H9 (cell line): ENCODE data around the gene HSD3B1. TPM values are rescaled to one million over a fixed set of nuclear protein-coding genes. Genes with fewer than 3 reads are reported as not detected.
"Not testable (repeated sequence)": the region's sequence is repeated elsewhere in the genome, so short reads cannot be mapped to it uniquely, and the experiment has no call there.

ENCODE experiments used
- DNase-seq: peaks from one replicate; pipeline ENCODE4 v3.0.0-alpha.2; 2017
- H2AFZ ChIP-seq: one replicate; pipeline ENCODE4 v1.6.1; 2013; ENCODE audit warnings: mild to moderate bottlenecking, low read length, control low read depth, moderate library complexity
- H2AK5ac ChIP-seq: 2 replicates; pipeline ENCODE4 v1.6.1; 2013; ENCODE audit warnings: low read length, control low read depth, mixed read lengths; ENCODE audit not compliant: insufficient read length
- H2BK120ac ChIP-seq: one replicate; pipeline ENCODE4 v1.6.1; 2013; ENCODE audit warnings: low read depth, mild to moderate bottlenecking, low read length, control low read depth, inconsistent platforms; ENCODE audit not compliant: poor library complexity, severe bottlenecking
- H2BK12ac ChIP-seq: 2 replicates; pipeline ENCODE4 v1.6.1; 2013; ENCODE audit warnings: low read length, control low read depth, mixed read lengths, low read depth; ENCODE audit not compliant: insufficient read length
- H2BK15ac ChIP-seq: 2 replicates; pipeline ENCODE4 v1.6.1; 2013; ENCODE audit warnings: low read depth, low read length, control low read depth
- H2BK20ac ChIP-seq: one replicate; pipeline ENCODE4 v1.6.1; 2013; ENCODE audit warnings: low read depth, mild to moderate bottlenecking, low read length, control low read depth, inconsistent platforms; ENCODE audit not compliant: poor library complexity, severe bottlenecking
- H2BK5ac ChIP-seq: 2 replicates; pipeline ENCODE4 v1.6.1; 2013; ENCODE audit warnings: low read length, control low read depth, mixed read lengths; ENCODE audit not compliant: insufficient read length
- H3K14ac ChIP-seq: 2 replicates; pipeline ENCODE4 v1.6.1; 2013; ENCODE audit warnings: low read length, control low read depth; ENCODE audit not compliant: insufficient read depth
- H3K18ac ChIP-seq: 2 replicates; pipeline ENCODE4 v1.6.1; 2013; ENCODE audit warnings: low read depth, mild to moderate bottlenecking, mixed read lengths, low read length, control low read depth; ENCODE audit not compliant: insufficient read length
- H3K23ac ChIP-seq: 2 replicates; pipeline ENCODE4 v1.6.1; 2013; ENCODE audit warnings: low read length, control low read depth, mixed read lengths, low read depth; ENCODE audit not compliant: insufficient read length
- H3K23me2 ChIP-seq: 2 replicates; pipeline ENCODE4 v1.6.1; 2013; ENCODE audit warnings: low read depth, mild to moderate bottlenecking, mixed read lengths, low read length, control low read depth; ENCODE audit not compliant: insufficient read length, poor library complexity, severe bottlenecking
- H3K27ac ChIP-seq: 2 replicates; pipeline ENCODE4 v1.5.1; 2013; ENCODE audit warnings: low read length, control low read depth, mixed read lengths, low read depth; ENCODE audit not compliant: insufficient read length
- H3K27me3 ChIP-seq: 2 replicates; pipeline ENCODE4 v1.6.1; 2013; ENCODE audit warnings: low read length, control low read depth, inconsistent platforms; ENCODE audit not compliant: insufficient read depth
- H3K4ac ChIP-seq: 2 replicates; pipeline ENCODE4 v1.6.1; 2013; ENCODE audit warnings: low read depth, mild to moderate bottlenecking, control low read depth, inconsistent platforms, low read length, moderate library complexity
- H3K4me1 ChIP-seq: 2 replicates; pipeline ENCODE4 v1.6.1; 2013; ENCODE audit warnings: low read length, control low read depth, inconsistent platforms; ENCODE audit not compliant: insufficient read depth
- H3K4me2 ChIP-seq: 2 replicates; pipeline ENCODE4 v1.6.1; 2013; ENCODE audit warnings: low read length, control low read depth, mixed read lengths; ENCODE audit not compliant: insufficient read length, insufficient read depth
- H3K56ac ChIP-seq: 2 replicates; pipeline ENCODE4 v1.6.1; 2013; ENCODE audit warnings: low read depth, mild to moderate bottlenecking, mixed read lengths, low read length, control low read depth; ENCODE audit not compliant: insufficient read length
- H3K79me1 ChIP-seq: 2 replicates; pipeline ENCODE4 v1.6.1; 2013; ENCODE audit warnings: low read depth, mild to moderate bottlenecking, moderate library complexity, low read length, control low read depth, inconsistent platforms; ENCODE audit not compliant: insufficient read depth, poor library complexity, severe bottlenecking
- H3K79me2 ChIP-seq: 2 replicates; pipeline ENCODE4 v1.6.1; 2013; ENCODE audit warnings: low read length, control low read depth, inconsistent platforms; ENCODE audit not compliant: insufficient read depth
- H3K9ac ChIP-seq: 2 replicates; pipeline ENCODE4 v1.6.1; 2013; ENCODE audit warnings: low read length, control low read depth, mixed read lengths; ENCODE audit not compliant: insufficient read length; ENCODE audit errors: extremely low read depth
- H3K9me3 ChIP-seq: one replicate; pipeline ENCODE4 v1.6.1; 2013; ENCODE audit warnings: low read depth, low read length, inconsistent platforms; ENCODE audit not compliant: control insufficient read depth
- H3T11ph ChIP-seq: one replicate; pipeline ENCODE4 v1.6.1; 2013; ENCODE audit warnings: mild to moderate bottlenecking, low read length, control low read depth, inconsistent platforms
- H4K20me1 ChIP-seq: one replicate; pipeline ENCODE4 v1.6.1; 2013; ENCODE audit not compliant: control insufficient read depth, insufficient read length, insufficient read depth
- H4K5ac ChIP-seq: 2 replicates; pipeline ENCODE4 v1.6.1; 2013; ENCODE audit warnings: low read depth, mild to moderate bottlenecking, mixed read lengths, low read length, control low read depth; ENCODE audit not compliant: insufficient read length
- H4K8ac ChIP-seq: replicated peaks from 2 replicates; pipeline ENCODE4 v1.6.1; 2013; ENCODE audit warnings: low read length, control low read depth, mixed read lengths, low read depth; ENCODE audit not compliant: insufficient read length
- H4K91ac ChIP-seq: 2 replicates; pipeline ENCODE4 v1.6.1; 2013; ENCODE audit warnings: low read depth, mild to moderate bottlenecking, moderate library complexity, mixed read lengths, low read length, control low read depth; ENCODE audit not compliant: insufficient read length
- H3K27ac Mint-ChIP-seq, 3 experiments: 2 replicates in 2 of 3; 3 replicates in 1 of 3; pipeline ENCODE4 v1.8.0; 2020 to 2021; ENCODE audit warnings: mixed read lengths in 3 of 3, mild to moderate bottlenecking in 1 of 3, moderate library complexity in 1 of 3
- H3K27me3 Mint-ChIP-seq: 2 replicates; pipeline ENCODE4 v1.8.0; 2021; ENCODE audit warnings: low read depth, mild to moderate bottlenecking, moderate library complexity, mixed read lengths
- H3K36me3 Mint-ChIP-seq, 3 experiments: 2 replicates in 2 of 3; 3 replicates in 1 of 3; pipeline ENCODE4 v1.8.0; 2020 to 2021; ENCODE audit warnings: low read depth in 3 of 3, mixed read lengths in 3 of 3; ENCODE audit not compliant: insufficient read depth in 1 of 3
- H3K4me1 Mint-ChIP-seq, 2 experiments: 2 replicates each; pipeline ENCODE4 v1.8.0; 2020; ENCODE audit warnings: mixed read lengths in 2 of 2
- H3K4me3 Mint-ChIP-seq, 2 experiments: 2 replicates in 1 of 2; 3 replicates in 1 of 2; pipeline ENCODE4 v1.8.0; 2020 to 2021; ENCODE audit warnings: mild to moderate bottlenecking in 2 of 2, mixed read lengths in 2 of 2, moderate library complexity in 1 of 2
- H3K9me3 Mint-ChIP-seq, 2 experiments: 2 replicates in 1 of 2; 3 replicates in 1 of 2; pipeline ENCODE4 v1.8.0; 2020; ENCODE audit warnings: mild to moderate bottlenecking in 2 of 2, mixed read lengths in 2 of 2, moderate library complexity in 1 of 2
- WGBS: extraction: QIAGEN DNeasy Blood & Tissue Kit; methylation state at CpG from one replicate; pipeline ENCODE4 v1.1.7; 2013; ENCODE audit warnings: missing lambda C conversion rate, low lambda C conversion rate, mixed read lengths; ENCODE audit not compliant: insufficient read length; ENCODE audit errors: extremely low coverage; 5-methylcytosine and 5-hydroxymethylcytosine counted together
- total RNA-seq: library from RNA; stranded (reverse); gene quantifications from 2 replicates; pipeline ENCODE4 v1.2.1, GENCODE V29; 2021
- TF ChIP-seq, protein P1 (sequence below): fragments of 200-600 bp; sonication (generic); conservative IDR thresholded peaks from 3 replicates; pipeline ENCODE4 v1.8.0; 2021; ENCODE audit warnings: antibody characterized with exemption, mild to moderate bottlenecking

The HSD3B1 gene
- total RNA-seq, 1 experiment from 2014 or later: not detected

DNA sequence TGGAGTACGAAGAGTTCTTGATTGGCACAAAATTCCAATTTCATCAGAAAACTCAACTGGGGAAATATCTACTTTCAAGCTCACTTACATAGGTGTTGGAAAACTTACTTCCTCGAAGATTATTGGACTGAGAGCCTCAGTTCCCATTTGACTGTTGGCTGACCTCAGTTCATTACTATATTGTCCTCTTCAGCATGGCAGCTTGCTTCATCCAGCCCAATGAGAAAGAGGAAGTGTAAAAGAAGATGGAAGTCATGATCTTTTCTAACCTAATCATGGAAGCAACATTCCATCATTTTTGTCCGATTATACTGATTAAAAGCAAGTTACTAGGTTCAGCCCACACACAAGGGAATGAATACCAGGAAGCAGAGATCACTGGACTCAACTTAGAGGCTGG, 49.4 kb downstream of the HSD3B1 start:
- no peaks in the 10 kb centered on the region for H4K20me1 ChIP-seq
- TF ChIP-seq, protein P1, sequence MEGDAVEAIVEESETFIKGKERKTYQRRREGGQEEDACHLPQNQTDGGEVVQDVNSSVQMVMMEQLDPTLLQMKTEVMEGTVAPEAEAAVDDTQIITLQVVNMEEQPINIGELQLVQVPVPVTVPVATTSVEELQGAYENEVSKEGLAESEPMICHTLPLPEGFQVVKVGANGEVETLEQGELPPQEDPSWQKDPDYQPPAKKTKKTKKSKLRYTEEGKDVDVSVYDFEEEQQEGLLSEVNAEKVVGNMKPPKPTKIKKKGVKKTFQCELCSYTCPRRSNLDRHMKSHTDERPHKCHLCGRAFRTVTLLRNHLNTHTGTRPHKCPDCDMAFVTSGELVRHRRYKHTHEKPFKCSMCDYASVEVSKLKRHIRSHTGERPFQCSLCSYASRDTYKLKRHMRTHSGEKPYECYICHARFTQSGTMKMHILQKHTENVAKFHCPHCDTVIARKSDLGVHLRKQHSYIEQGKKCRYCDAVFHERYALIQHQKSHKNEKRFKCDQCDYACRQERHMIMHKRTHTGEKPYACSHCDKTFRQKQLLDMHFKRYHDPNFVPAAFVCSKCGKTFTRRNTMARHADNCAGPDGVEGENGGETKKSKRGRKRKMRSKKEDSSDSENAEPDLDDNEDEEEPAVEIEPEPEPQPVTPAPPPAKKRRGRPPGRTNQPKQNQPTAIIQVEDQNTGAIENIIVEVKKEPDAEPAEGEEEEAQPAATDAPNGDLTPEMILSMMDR: no peak
- H2AFZ ChIP-seq: no peak overlapping the region
- DNase-seq: no peak
- no peak overlapping the region for H2BK120ac ChIP-seq
- no peaks in the 10 kb centered on the region for H3K36me3 Mint-ChIP-seq
- H3K27ac Mint-ChIP-seq: no peak overlapping the region
- H3K14ac ChIP-seq: no peak overlapping the region
- no peaks in the 10 kb centered on the region for H3K23me2 ChIP-seq
- H2BK20ac ChIP-seq: no peak overlapping the region
- H3K18ac ChIP-seq: no peak overlapping the region
- H3K23ac ChIP-seq: no peak overlapping the region
- no peak overlapping the region for H3K4me2 ChIP-seq
- H3K9me3 Mint-ChIP-seq: no peaks in the 10 kb centered on the region
- no peak overlapping the region for H3K4me3 Mint-ChIP-seq
- no peak overlapping the region for H2BK5ac ChIP-seq
- no peak overlapping the region for H3K56ac ChIP-seq
- H3K79me1 ChIP-seq: no peaks in the 10 kb centered on the region
- H4K8ac ChIP-seq: no peak overlapping the region
- no peaks in the 10 kb centered on the region for H3K79me2 ChIP-seq
- H3K4me1 Mint-ChIP-seq: peaks cover 3 to 6% of the 10 kb centered on the region in 2 experiments; a peak in 1 of 4 replicates
- H3K27me3 ChIP-seq: no peaks in the 10 kb centered on the region
- no peak overlapping the region for H3K9ac ChIP-seq
- no CpG with 5 or more reads among the region's 3 CpGs for WGBS
- no peak overlapping the region for H2BK12ac ChIP-seq
- H2BK15ac ChIP-seq: no peak overlapping the region
- H3K4me1 ChIP-seq: no peaks in the 10 kb centered on the region
- no peak overlapping the region for H3T11ph ChIP-seq
- no peak overlapping the region for H3K4ac ChIP-seq
- no peak overlapping the region for H4K91ac ChIP-seq
- H3K27ac ChIP-seq: no peak overlapping the region
- no peak overlapping the region for H2AK5ac ChIP-seq
- H3K27me3 Mint-ChIP-seq: no peaks in the 10 kb centered on the region
- H4K5ac ChIP-seq: no peak overlapping the region
- no peaks in the 10 kb centered on the region for H3K9me3 ChIP-seq

DNA sequence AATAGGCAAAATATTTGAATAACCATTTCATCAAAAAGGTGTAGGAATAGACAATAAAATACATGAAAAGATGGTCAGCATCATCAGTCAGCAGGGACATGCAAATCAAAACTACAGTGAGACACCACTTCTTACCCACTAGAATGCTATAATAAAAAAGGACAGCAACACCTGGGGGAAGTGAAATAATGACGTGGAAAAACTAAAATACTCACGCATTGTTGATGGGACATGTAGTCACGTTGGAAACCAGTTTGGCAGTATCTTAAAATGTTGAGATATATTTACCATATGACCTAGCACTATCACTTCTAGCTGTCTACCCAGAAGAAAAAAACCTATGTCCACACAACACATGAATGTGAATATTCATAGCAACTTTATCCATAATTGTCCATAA, 53.4 kb downstream of the HSD3B1 start:
- not testable (repeated sequence) for DNase-seq, H3K56ac ChIP-seq, H3K4me1 ChIP-seq, H2BK12ac ChIP-seq, H3K27ac ChIP-seq, H3K4ac ChIP-seq, H2BK15ac ChIP-seq, H2BK20ac ChIP-seq, H2AK5ac ChIP-seq, H3K27me3 ChIP-seq, H3K18ac ChIP-seq, H3K23ac ChIP-seq, H3K4me2 ChIP-seq, H3K9me3 ChIP-seq, H3K36me3 Mint-ChIP-seq, H3K9ac ChIP-seq, H2BK5ac ChIP-seq, H3K79me1 ChIP-seq, H2BK120ac ChIP-seq, H4K8ac ChIP-seq, H3K4me1 Mint-ChIP-seq, H3K79me2 ChIP-seq, H3K27me3 Mint-ChIP-seq, H4K5ac ChIP-seq, H3K14ac ChIP-seq, H4K91ac ChIP-seq, H3K23me2 ChIP-seq, H2AFZ ChIP-seq, H3K9me3 Mint-ChIP-seq, H3K27ac Mint-ChIP-seq, H4K20me1 ChIP-seq, H3T11ph ChIP-seq, H3K4me3 Mint-ChIP-seq
- WGBS: no CpG with 5 or more reads among the region's 3 CpGs
